HepG2 (cell line): ENCODE results near the gene TGM5. TPM values are rescaled to one million over a fixed set of nuclear protein-coding genes. Genes with fewer than 3 reads are reported as not detected.

ENCODE experiments used
- AKNA ChIP-seq: sonication (generic); formaldehyde crosslinking; IDR thresholded peaks from 2 replicates; pipeline ENCODE4 v1.4.0; 2020; ENCODE audit warnings: missing genetic modification reagents, borderline replicate concordance
- FOXK2 ChIP-seq: fragments of 450-650 bp; IDR thresholded peaks from 2 replicates; pipeline ENCODE4 v1.6.1; 2016
- PBX2 ChIP-seq: IDR thresholded peaks from 2 replicates; pipeline ENCODE4 v1.6.1; 2016; ENCODE audit warnings: control low read depth
- SMARCC2 ChIP-seq: fragments of 450-650 bp; IDR thresholded peaks from 2 replicates; pipeline ENCODE4 v1.6.1; 2017; ENCODE audit warnings: antibody characterized with exemption, mild to moderate bottlenecking
- SYNCRIP ChIP-seq: fragments of 200-400 bp; formaldehyde crosslinking; IDR thresholded peaks from 2 replicates; pipeline ENCODE4 v1.6.1; 2018; ENCODE audit warnings: mild to moderate bottlenecking, low read depth, low read length; ENCODE audit not compliant: insufficient read depth
- THYN1 ChIP-seq: sonication (generic); formaldehyde crosslinking; IDR thresholded peaks from 2 replicates; pipeline ENCODE4 v1.8.1; 2023; ENCODE audit warnings: low read depth, mild to moderate bottlenecking, moderate library complexity, missing genetic modification reagents, borderline replicate concordance
- ZFX ChIP-seq: sonication (generic); formaldehyde crosslinking; IDR thresholded peaks from 2 replicates; pipeline ENCODE4 v1.4.0; 2020; ENCODE audit warnings: mild to moderate bottlenecking, low read depth, missing genetic modification reagents, moderate library complexity
- ZNF260 ChIP-seq: sonication (generic); formaldehyde crosslinking; IDR thresholded peaks from 2 replicates; pipeline ENCODE4 v1.4.0; 2020; ENCODE audit warnings: missing genetic modification reagents, low read depth, mild to moderate bottlenecking, borderline replicate concordance
- ZNF414 ChIP-seq: sonication (generic); formaldehyde crosslinking; IDR thresholded peaks from 2 replicates; pipeline ENCODE4 v1.5.0; 2020; ENCODE audit warnings: missing genetic modification reagents
- ZNF562 ChIP-seq: sonication (generic); formaldehyde crosslinking; IDR thresholded peaks from 2 replicates; pipeline ENCODE4 v1.8.0; 2022; ENCODE audit warnings: missing genetic modification reagents, borderline replicate concordance
- ZNF570 ChIP-seq: sonication (generic); formaldehyde crosslinking; IDR thresholded peaks from 2 replicates; pipeline ENCODE4 v1.4.0; 2020; ENCODE audit warnings: mild to moderate bottlenecking, missing genetic modification reagents, borderline replicate concordance
- ZNF678 ChIP-seq: sonication (generic); formaldehyde crosslinking; IDR thresholded peaks from 2 replicates; pipeline ENCODE4 v1.4.0; 2020; ENCODE audit warnings: mild to moderate bottlenecking, missing genetic modification reagents
- ZNF713 ChIP-seq: sonication (generic); formaldehyde crosslinking; IDR thresholded peaks from 2 replicates; pipeline ENCODE4 v1.4.0; 2020; ENCODE audit warnings: mild to moderate bottlenecking, missing genetic modification reagents
- ZNF788 ChIP-seq: sonication (generic); formaldehyde crosslinking; IDR thresholded peaks from 2 replicates; pipeline ENCODE4 v1.5.0; 2020; ENCODE audit warnings: mild to moderate bottlenecking, missing genetic modification reagents, borderline replicate concordance
- ZNF792 ChIP-seq: IDR thresholded peaks from 2 replicates; pipeline ENCODE4 v1.6.1; 2016
- ZNF816 ChIP-seq: sonication (generic); formaldehyde crosslinking; IDR thresholded peaks from 2 replicates; pipeline ENCODE4 v1.8.0; 2022; ENCODE audit warnings: missing genetic modification reagents, mild to moderate bottlenecking, borderline replicate concordance
- polyA plus RNA-seq, 8 experiments: library from polyadenylated mRNA; depleted of rRNA in 3 of 8; stranded (reverse) in 7 of 8; unstranded in 1 of 8; fragments of >200 nt; fragmentation: Illumina TruSeq in 4 of 8; extraction: Trizol in 4 of 8; gene quantifications; 2 replicates each; pipeline versions ENCODE4 v1.2.1 to v1.2.3, GENCODE V29; 2011 to 2016; ENCODE audit warnings: low read depth in 4 of 8, missing spikeins in 1 of 8, mixed read lengths in 1 of 8; ENCODE audit not compliant: insufficient read depth in 1 of 8
- total RNA-seq, 5 experiments: library from RNA; depleted of rRNA; stranded (reverse); fragments of >200 nt; fragmentation: Illumina TruSeq; extraction: Trizol; gene quantifications; 2 replicates each; pipeline ENCODE4 v1.2.3, GENCODE V29; 2016; ENCODE audit warnings: low read depth in 1 of 5
- TF ChIP-seq, protein P1 (sequence below): sonication (generic); formaldehyde crosslinking; IDR thresholded peaks from 2 replicates; pipeline ENCODE4 v1.4.0; 2020; ENCODE audit warnings: mild to moderate bottlenecking, missing genetic modification reagents
- TF ChIP-seq, protein P2 (sequence below): sonication (generic); formaldehyde crosslinking; IDR thresholded peaks from 2 replicates; pipeline ENCODE4 v1.4.0; 2020; ENCODE audit warnings: mild to moderate bottlenecking, missing genetic modification reagents
- TF ChIP-seq, protein P3 (sequence below): sonication (generic); formaldehyde crosslinking; IDR thresholded peaks from 2 replicates; pipeline ENCODE4 v1.5.1; 2020; ENCODE audit warnings: missing genetic modification reagents, mild to moderate bottlenecking, borderline replicate concordance

Gene TGM5
- total and polyA plus RNA-seq, 2 of the 13 experiments (the other 11 are each of a cell fraction or from before 2014, with no cell fraction given), result 0.18 to 0.65 TPM

DNA sequence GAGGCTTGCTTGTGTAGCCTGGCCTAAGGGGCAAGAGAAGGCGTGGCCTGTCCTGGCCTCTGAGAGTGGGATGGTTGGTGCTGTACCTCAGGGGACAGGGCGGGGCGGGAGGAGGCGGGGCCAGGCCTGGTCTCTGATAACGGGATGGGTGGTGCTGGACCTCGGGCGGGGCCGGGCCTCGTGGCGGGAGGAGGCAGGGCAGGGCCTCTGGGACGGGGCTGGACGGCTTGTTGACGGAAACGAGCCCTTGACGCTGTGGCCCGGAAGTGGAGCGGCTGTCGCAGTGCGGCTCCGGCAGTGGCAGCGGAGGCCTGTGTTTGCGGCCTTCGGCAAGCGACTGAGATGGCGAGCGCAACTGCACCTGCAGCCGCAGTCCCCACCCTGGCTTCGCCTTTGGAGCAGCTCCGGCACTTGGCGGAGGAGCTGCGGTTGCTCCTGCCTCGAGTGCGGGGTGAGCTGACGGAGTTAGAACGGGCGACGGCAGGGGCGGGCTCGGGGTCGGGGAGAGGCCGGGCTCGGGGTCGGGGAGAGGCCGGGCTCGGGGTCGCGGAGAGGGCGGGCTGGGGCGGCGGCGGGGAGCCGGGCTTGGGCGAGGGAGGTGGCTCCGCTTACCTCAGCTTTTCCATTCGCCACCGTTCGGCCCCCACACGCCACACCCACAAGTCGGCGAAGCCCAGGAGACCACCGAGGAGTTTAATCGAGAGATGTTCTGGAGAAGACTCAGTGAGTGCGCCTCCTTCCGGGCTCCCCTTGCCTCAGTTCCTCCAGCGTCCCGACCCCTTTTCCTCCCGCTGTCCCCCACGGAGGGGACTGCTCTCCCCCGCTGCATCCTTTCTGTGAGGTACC lies 81.3 kb downstream of the TGM5 start, which contains the start of gene CCNDBP1 (continued):
- TF ChIP-seq, protein P1, sequence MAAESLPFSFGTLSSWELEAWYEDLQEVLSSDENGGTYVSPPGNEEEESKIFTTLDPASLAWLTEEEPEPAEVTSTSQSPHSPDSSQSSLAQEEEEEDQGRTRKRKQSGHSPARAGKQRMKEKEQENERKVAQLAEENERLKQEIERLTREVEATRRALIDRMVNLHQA, result no peak
- no peak for TF ChIP-seq AKNA
- TF ChIP-seq ZNF816 (CRISPR knock-in tag), result peak; percentile 35; the same call in 1 of the 2 replicates
- no peak for TF ChIP-seq SYNCRIP
- TF ChIP-seq FOXK2, result peak; percentile 97
- no peak for TF ChIP-seq PBX2 (CRISPR knock-in tag)
- TF ChIP-seq ZNF260 (CRISPR knock-in tag), result no peak
- TF ChIP-seq ZNF788, result peak; percentile 96
- no peak for TF ChIP-seq ZNF713 (CRISPR knock-in tag)
- TF ChIP-seq ZNF570 (CRISPR knock-in tag), result no peak
- TF ChIP-seq, protein P2, sequence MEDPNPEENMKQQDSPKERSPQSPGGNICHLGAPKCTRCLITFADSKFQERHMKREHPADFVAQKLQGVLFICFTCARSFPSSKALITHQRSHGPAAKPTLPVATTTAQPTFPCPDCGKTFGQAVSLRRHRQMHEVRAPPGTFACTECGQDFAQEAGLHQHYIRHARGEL, result no peak
- no peak for TF ChIP-seq ZNF562 (CRISPR knock-in tag)
- peak; percentile 29; the same call in 1 of the 2 replicates for TF ChIP-seq ZNF792 (CRISPR knock-in tag)
- TF ChIP-seq ZFX (CRISPR knock-in tag), result peak; percentile 99
- no peak for TF ChIP-seq THYN1 (CRISPR knock-in tag)
- TF ChIP-seq ZNF678 (CRISPR knock-in tag), result peak; percentile 56; the same call in 1 of the 2 replicates
- 0 out of 2 replicates have a peak, but pooled peaks have one; percentile 45 for TF ChIP-seq ZNF414 (CRISPR knock-in tag)
- no peak for TF ChIP-seq SMARCC2
- TF ChIP-seq, protein P3, sequence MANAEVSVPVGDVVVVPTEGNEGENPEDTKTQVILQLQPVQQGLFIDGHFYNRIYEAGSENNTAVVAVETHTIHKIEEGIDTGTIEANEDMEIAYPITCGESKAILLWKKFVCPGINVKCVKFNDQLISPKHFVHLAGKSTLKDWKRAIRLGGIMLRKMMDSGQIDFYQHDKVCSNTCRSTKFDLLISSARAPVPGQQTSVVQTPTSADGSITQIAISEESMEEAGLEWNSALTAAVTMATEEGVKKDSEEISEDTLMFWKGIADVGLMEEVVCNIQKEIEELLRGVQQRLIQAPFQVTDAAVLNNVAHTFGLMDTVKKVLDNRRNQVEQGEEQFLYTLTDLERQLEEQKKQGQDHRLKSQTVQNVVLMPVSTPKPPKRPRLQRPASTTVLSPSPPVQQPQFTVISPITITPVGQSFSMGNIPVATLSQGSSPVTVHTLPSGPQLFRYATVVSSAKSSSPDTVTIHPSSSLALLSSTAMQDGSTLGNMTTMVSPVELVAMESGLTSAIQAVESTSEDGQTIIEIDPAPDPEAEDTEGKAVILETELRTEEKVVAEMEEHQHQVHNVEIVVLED, result peak; percentile 63
